GM21526 (cell line): ENCODE results near the gene ZNF107.
"Not testable (repeated sequence)": the region's sequence is repeated elsewhere in the genome, so short reads cannot be mapped to it uniquely, and the experiment has no call there.

ENCODE experiments used
- ATAC-seq: cut with Tn5 transposase; IDR thresholded peaks from one replicate; pipeline ENCODE4 v1.9.1; 2021; ENCODE audit warnings: moderate library complexity; ENCODE audit not compliant: unreplicated experiment, low FRiP score

ZNF107 gene

GRCh38 chr7:64729089-64729848, 63.3 kb downstream of the ZNF107 start:
- no peak for ATAC-seq

GRCh38 chr7:64733550-64734240, 67.8 kb downstream of the ZNF107 start:
- no peak for ATAC-seq

GRCh38 chr7:64736575-64736974, 70.6 kb downstream of the ZNF107 start:
- no peak for ATAC-seq

GRCh38 chr7:64738403-64738802, 72.5 kb downstream of the ZNF107 start:
- not testable (repeated sequence) for ATAC-seq

- not testable (repeated sequence) for ATAC-seq
Observed at GRCh38 chr7:64738953-64739352, 73.0 kb downstream of the ZNF107 start.

GRCh38 chr7:64744680-64745079, 78.7 kb downstream of the ZNF107 start:
- ATAC-seq, result no peak

GRCh38 chr7:64747802-64748201, 81.9 kb downstream of the ZNF107 start:
- no peak for ATAC-seq

GRCh38 chr7:64753032-64753431, 87.1 kb downstream of the ZNF107 start:
- ATAC-seq, result no peak

GRCh38 chr7:64755865-64756264, 89.9 kb downstream of the ZNF107 start:
- no peak for ATAC-seq

GRCh38 chr7:64758151-64758550, 92.2 kb downstream of the ZNF107 start:
- ATAC-seq, result no peak
